GM19193 (cell line): Measurements from ENCODE around the gene PPIG.
A peak's percentile ranks its signal among the peaks of the same experiment; 100 is the strongest.

Source experiments
- POLR2A ChIP-seq: IDR thresholded peaks from 4 replicates; pipeline ENCODE4 v1.6.1; 2011; ENCODE audit not compliant: insufficient read depth, insufficient read length; ENCODE audit errors: extremely low read depth

The PPIG gene

GRCh38 chr2:169584005-169584877, at the start of gene PPIG:
TSS of gene PPIG (plus strand) at chr2:169584351. CDS start at chr2:169604042, 19,691 bp downstream.
- peak; percentile 72 for TF ChIP-seq POLR2A

- no peak for TF ChIP-seq POLR2A
These were observed 44.0 kb upstream of the PPIG start for GRCh38 chr2:169540146-169540545.

- no peak for TF ChIP-seq POLR2A
These were observed 41.7 kb upstream of the PPIG start for GRCh38 chr2:169542433-169542832.

GRCh38 chr2:169546756-169547155, 37.4 kb upstream of the PPIG start:
- no peak for TF ChIP-seq POLR2A

GRCh38 chr2:169561364-169561763, 22.8 kb upstream of the PPIG start:
- no peak for TF ChIP-seq POLR2A

GRCh38 chr2:169562519-169562918, 21.6 kb upstream of the PPIG start:
- no peak for TF ChIP-seq POLR2A

GRCh38 chr2:169565686-169566085, 18.5 kb upstream of the PPIG start:
- TF ChIP-seq POLR2A = no peak

- no peak for TF ChIP-seq POLR2A
These were observed 14.2 kb upstream of the PPIG start for GRCh38 chr2:169569948-169570347.

GRCh38 chr2:169571571-169571970, 12.6 kb upstream of the PPIG start:
- TF ChIP-seq POLR2A = no peak

- TF ChIP-seq POLR2A = no peak
These were observed 12.0 kb upstream of the PPIG start for GRCh38 chr2:169572189-169572588.

- TF ChIP-seq POLR2A = no peak
These were observed 11.4 kb upstream of the PPIG start for GRCh38 chr2:169572821-169573159.

GRCh38 chr2:169573160-169573973, 10.8 kb upstream of the PPIG start, which contains the start of gene FASTKD1:
TSS of gene FASTKD1 (minus strand) at chr2:169573865. CDS start at chr2:169572029, 1,836 bp downstream.
- peak; percentile 64 for TF ChIP-seq POLR2A

- TF ChIP-seq POLR2A = no peak
These were observed 10.2 kb upstream of the PPIG start for GRCh38 chr2:169573974-169574299.

- TF ChIP-seq POLR2A = no peak
These were observed 5.1 kb upstream of the PPIG start for GRCh38 chr2:169579044-169579443.

GRCh38 chr2:169583518-169583917, 633 bp upstream of the PPIG start:
- TF ChIP-seq POLR2A = no peak

- TF ChIP-seq POLR2A = no peak
These were observed 1.5 kb downstream of the PPIG start for GRCh38 chr2:169585673-169586072.
